Liver (tissue), 9 donors: ENCODE measurements around the gene HS1BP3. TPM values are rescaled to one million over a fixed set of nuclear protein-coding genes. Genes with fewer than 3 reads are reported as not detected.

Experiments
- DNase-seq: peaks from one replicate; pipeline ENCODE4 v3.0.0-alpha.2; 2017; ENCODE audit warnings: low spot score
- H3K27ac ChIP-seq, 2 donors: one replicate each; pipeline ENCODE4 v1.7.0; 2013; ENCODE audit warnings: inconsistent platforms in 2 of 2, low read length in 2 of 2, control low read depth in 1 of 2, low read depth in 1 of 2, mild to moderate bottlenecking in 1 of 2
- H3K27me3 ChIP-seq, 4 donors: one replicate each; pipeline versions ENCODE4 v1.6.1 to v1.7.0; 2013; ENCODE audit warnings: low read length in 3 of 4, inconsistent platforms in 1 of 4, mild to moderate bottlenecking in 1 of 4, moderate library complexity in 1 of 4; ENCODE audit not compliant: control insufficient read depth in 4 of 4, insufficient read depth in 4 of 4
- H3K36me3 ChIP-seq, 4 donors: one replicate each; pipeline versions ENCODE4 v1.6.1 to v1.7.0; 2013; ENCODE audit warnings: low read length in 3 of 4, mild to moderate bottlenecking in 3 of 4, low read depth in 1 of 4, moderate library complexity in 1 of 4; ENCODE audit not compliant: control insufficient read depth in 4 of 4, insufficient read depth in 3 of 4
- H3K4me1 ChIP-seq, 4 donors: one replicate each; pipeline versions ENCODE4 v1.6.1 to v1.7.0; 2013; ENCODE audit warnings: low read length in 3 of 4, mild to moderate bottlenecking in 3 of 4, moderate library complexity in 1 of 4; ENCODE audit not compliant: control insufficient read depth in 4 of 4, insufficient read depth in 4 of 4
- H3K4me3 ChIP-seq, 3 donors: one replicate each; pipeline versions ENCODE4 v1.6.1 to v1.7.0; 2013; ENCODE audit warnings: low read length in 3 of 3, control low read depth in 1 of 3, low read depth in 1 of 3, mild to moderate bottlenecking in 1 of 3
- H3K9ac ChIP-seq, 2 donors: one replicate each; pipeline ENCODE4 v1.7.0; 2013; ENCODE audit warnings: low read length in 2 of 2, mild to moderate bottlenecking in 2 of 2, moderate library complexity in 2 of 2, control low read depth in 1 of 2, low read depth in 1 of 2
- H3K9me3 ChIP-seq, 4 donors: one replicate each; pipeline versions ENCODE4 v1.6.1 to v1.7.0; 2013; ENCODE audit warnings: low read length in 3 of 4; ENCODE audit not compliant: control insufficient read depth in 4 of 4
- EGR1 ChIP-seq, 2 donors: IDR thresholded peaks; 2 replicates each; pipeline ENCODE4 v1.6.1; 2016 to 2018; ENCODE audit warnings: antibody characterized with exemption in 2 of 2, low read depth in 2 of 2
- FOXA2 ChIP-seq: IDR thresholded peaks from 2 replicates; pipeline ENCODE4 v1.6.1; 2016; ENCODE audit warnings: antibody characterized with exemption
- GABPA ChIP-seq, 2 donors: IDR thresholded peaks in 1 of 2; conservative IDR thresholded peaks in 1 of 2; 2 replicates each; pipeline ENCODE4 v1.6.1; 2016; ENCODE audit warnings: antibody characterized with exemption in 2 of 2, mild to moderate bottlenecking in 1 of 2, moderate library complexity in 1 of 2
- HNF4A ChIP-seq, 2 donors: conservative IDR thresholded peaks; 2 replicates each; pipeline ENCODE4 v1.6.1; 2016; ENCODE audit warnings: antibody characterized with exemption in 2 of 2, mild to moderate bottlenecking in 2 of 2
- JUND ChIP-seq, 2 donors: IDR thresholded peaks; 2 replicates each; pipeline ENCODE4 v1.6.1; 2016; ENCODE audit warnings: antibody characterized with exemption in 2 of 2
- NR2F2 ChIP-seq: IDR thresholded peaks from 2 replicates; pipeline ENCODE4 v1.6.1; 2016; ENCODE audit warnings: antibody characterized with exemption
- RAD21 ChIP-seq, 2 donors: IDR thresholded peaks; 2 replicates each; pipeline ENCODE4 v1.6.1; 2016; ENCODE audit warnings: antibody characterized with exemption in 2 of 2, mild to moderate bottlenecking in 2 of 2
- RXRA ChIP-seq, 2 donors: IDR thresholded peaks; 2 replicates each; pipeline ENCODE4 v1.6.1; 2017 to 2018; ENCODE audit warnings: antibody characterized with exemption in 2 of 2, mild to moderate bottlenecking in 1 of 2
- SP1 ChIP-seq: IDR thresholded peaks from 2 replicates; pipeline ENCODE4 v1.6.1; 2018; ENCODE audit warnings: antibody characterized with exemption, mild to moderate bottlenecking
- TAF1 ChIP-seq: conservative IDR thresholded peaks from 2 replicates; pipeline ENCODE4 v1.6.1; 2016; ENCODE audit warnings: antibody characterized with exemption, mild to moderate bottlenecking
- YY1 ChIP-seq: IDR thresholded peaks from 2 replicates; pipeline ENCODE4 v1.6.1; 2016; ENCODE audit warnings: antibody characterized with exemption, mild to moderate bottlenecking
- WGBS: extraction: QIAGEN DNeasy Blood & Tissue Kit; methylation state at CpG from one replicate; pipeline ENCODE4 v1.1.7; 2013; 5-methylcytosine and 5-hydroxymethylcytosine counted together
- polyA plus RNA-seq, 2 donors: library from polyadenylated mRNA; stranded (reverse) in 1 of 2; unstranded in 1 of 2; fragments of 200-250 nt in 1 of 2; fragments of >200 nt in 1 of 2; fragmentation: Nextera tagmentation in 1 of 2; extraction: Ambion mirVana in 1 of 2; gene quantifications; one replicate each; pipeline versions ENCODE4 v1.2.1 to v1.2.3, GENCODE V29; 2013 to 2015
- total RNA-seq, 2 donors: library from RNA; depleted of rRNA; stranded (reverse); fragments of >200 nt; gene quantifications; one replicate each; pipeline ENCODE4 v1.2.3, GENCODE V29; 2014
- TF ChIP-seq, protein P1 (sequence below): IDR thresholded peaks from 2 replicates; pipeline ENCODE4 v1.6.1; 2016; ENCODE audit warnings: antibody characterized with exemption, mild to moderate bottlenecking
- TF ChIP-seq, protein P2 (sequence below): fragments of 150-350 bp; IDR thresholded peaks from 2 replicates; pipeline ENCODE4 v1.5.1; 2017; ENCODE audit warnings: improper control_type of control experiment, low read depth, low read length; ENCODE audit not compliant: missing input control
- TF ChIP-seq, protein P3 (sequence below): IDR thresholded peaks from 2 replicates; pipeline ENCODE4 v1.6.1; 2016; ENCODE audit warnings: antibody characterized with exemption
- TF ChIP-seq, protein P4 (sequence below): IDR thresholded peaks from 2 replicates; pipeline ENCODE4 v1.6.1; 2016; ENCODE audit warnings: antibody characterized with exemption
- donor health status: healthy.
- donor health status: healthy.
- donor health status: healthy.
- donor health status: healthy.
- donor health status: healthy.

HS1BP3 gene
- total and polyA plus RNA-seq, 4 donors = 7.7 to 15.4 (median 10.9) TPM

DNA sequence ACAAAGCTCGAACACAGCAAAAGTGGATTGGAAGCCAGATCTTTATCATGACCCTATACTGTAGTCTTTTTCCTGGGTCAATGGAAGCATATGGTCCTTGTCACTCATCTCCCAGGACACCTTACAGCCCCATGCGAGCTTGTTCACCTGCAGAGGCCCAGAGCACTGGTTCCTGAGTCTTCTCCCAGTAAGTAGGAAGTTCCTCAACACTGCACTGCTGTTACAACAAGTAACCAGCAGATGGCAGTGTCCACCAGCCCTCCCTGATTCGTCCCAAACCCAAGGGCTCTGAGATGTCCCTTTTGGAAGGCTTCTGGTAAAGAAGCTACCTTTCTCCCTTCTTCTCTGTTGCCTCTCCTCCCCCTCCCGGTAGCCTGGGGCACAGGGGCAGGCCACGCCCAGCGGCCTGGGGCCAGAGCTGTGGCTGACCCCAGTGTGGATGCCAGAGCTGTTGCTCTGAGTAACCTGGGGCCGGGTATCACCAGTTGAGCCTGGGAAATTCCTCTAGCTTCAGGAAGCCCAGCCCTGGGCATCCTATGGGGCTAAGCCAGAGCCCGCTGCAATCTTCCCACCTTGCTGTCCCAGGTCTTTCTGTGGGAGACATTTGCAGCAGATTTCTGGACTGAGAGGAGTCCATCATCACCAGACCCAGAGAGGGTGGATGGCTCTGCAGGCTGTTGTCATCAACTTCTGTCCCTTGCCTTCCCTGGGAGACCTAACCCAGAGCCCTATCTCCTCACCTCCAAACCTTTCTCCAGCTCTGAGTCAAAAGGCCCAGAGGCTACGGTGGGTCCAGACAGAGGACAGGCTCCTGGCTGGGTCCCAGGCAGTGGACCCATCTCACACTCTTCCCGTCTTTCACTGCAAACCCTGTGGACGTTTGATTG lies 10.8 kb upstream of the HS1BP3 start:
- no peaks in the 10 kb centered on the region for H3K36me3 ChIP-seq
- H3K27me3 ChIP-seq = no peaks in the 10 kb centered on the region
- peak; percentile 71 for DNase-seq
- H3K27ac ChIP-seq = no peak overlapping the region
- no peaks in the 10 kb centered on the region for H3K9me3 ChIP-seq
- H3K9ac ChIP-seq = no peak overlapping the region
- no peak overlapping the region for H3K4me3 ChIP-seq
- H3K4me1 ChIP-seq = peaks cover 1 to 18% (median 9%) of the 10 kb centered on the region in 4 donors
- TF ChIP-seq TAF1 = no peak
- peak; percentile 42 to 61 for TF ChIP-seq HNF4A (conservative IDR thresholded peaks at IDR 0.05)
- no peak for TF ChIP-seq FOXA2
- peak; percentile 100 for TF ChIP-seq RAD21 (IDR thresholded peaks at IDR 0.05)
- TF ChIP-seq, protein P1, sequence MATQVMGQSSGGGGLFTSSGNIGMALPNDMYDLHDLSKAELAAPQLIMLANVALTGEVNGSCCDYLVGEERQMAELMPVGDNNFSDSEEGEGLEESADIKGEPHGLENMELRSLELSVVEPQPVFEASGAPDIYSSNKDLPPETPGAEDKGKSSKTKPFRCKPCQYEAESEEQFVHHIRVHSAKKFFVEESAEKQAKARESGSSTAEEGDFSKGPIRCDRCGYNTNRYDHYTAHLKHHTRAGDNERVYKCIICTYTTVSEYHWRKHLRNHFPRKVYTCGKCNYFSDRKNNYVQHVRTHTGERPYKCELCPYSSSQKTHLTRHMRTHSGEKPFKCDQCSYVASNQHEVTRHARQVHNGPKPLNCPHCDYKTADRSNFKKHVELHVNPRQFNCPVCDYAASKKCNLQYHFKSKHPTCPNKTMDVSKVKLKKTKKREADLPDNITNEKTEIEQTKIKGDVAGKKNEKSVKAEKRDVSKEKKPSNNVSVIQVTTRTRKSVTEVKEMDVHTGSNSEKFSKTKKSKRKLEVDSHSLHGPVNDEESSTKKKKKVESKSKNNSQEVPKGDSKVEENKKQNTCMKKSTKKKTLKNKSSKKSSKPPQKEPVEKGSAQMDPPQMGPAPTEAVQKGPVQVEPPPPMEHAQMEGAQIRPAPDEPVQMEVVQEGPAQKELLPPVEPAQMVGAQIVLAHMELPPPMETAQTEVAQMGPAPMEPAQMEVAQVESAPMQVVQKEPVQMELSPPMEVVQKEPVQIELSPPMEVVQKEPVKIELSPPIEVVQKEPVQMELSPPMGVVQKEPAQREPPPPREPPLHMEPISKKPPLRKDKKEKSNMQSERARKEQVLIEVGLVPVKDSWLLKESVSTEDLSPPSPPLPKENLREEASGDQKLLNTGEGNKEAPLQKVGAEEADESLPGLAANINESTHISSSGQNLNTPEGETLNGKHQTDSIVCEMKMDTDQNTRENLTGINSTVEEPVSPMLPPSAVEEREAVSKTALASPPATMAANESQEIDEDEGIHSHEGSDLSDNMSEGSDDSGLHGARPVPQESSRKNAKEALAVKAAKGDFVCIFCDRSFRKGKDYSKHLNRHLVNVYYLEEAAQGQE = peak; percentile 10
- TF ChIP-seq, protein P2, sequence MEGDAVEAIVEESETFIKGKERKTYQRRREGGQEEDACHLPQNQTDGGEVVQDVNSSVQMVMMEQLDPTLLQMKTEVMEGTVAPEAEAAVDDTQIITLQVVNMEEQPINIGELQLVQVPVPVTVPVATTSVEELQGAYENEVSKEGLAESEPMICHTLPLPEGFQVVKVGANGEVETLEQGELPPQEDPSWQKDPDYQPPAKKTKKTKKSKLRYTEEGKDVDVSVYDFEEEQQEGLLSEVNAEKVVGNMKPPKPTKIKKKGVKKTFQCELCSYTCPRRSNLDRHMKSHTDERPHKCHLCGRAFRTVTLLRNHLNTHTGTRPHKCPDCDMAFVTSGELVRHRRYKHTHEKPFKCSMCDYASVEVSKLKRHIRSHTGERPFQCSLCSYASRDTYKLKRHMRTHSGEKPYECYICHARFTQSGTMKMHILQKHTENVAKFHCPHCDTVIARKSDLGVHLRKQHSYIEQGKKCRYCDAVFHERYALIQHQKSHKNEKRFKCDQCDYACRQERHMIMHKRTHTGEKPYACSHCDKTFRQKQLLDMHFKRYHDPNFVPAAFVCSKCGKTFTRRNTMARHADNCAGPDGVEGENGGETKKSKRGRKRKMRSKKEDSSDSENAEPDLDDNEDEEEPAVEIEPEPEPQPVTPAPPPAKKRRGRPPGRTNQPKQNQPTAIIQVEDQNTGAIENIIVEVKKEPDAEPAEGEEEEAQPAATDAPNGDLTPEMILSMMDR = peak; percentile 98
- peak in 1 of 2 donors; percentile 37 for TF ChIP-seq RXRA (IDR thresholded peaks at IDR 0.05)
- 29% methylated on average over 11 of the region's 11 CpGs for WGBS

DNA sequence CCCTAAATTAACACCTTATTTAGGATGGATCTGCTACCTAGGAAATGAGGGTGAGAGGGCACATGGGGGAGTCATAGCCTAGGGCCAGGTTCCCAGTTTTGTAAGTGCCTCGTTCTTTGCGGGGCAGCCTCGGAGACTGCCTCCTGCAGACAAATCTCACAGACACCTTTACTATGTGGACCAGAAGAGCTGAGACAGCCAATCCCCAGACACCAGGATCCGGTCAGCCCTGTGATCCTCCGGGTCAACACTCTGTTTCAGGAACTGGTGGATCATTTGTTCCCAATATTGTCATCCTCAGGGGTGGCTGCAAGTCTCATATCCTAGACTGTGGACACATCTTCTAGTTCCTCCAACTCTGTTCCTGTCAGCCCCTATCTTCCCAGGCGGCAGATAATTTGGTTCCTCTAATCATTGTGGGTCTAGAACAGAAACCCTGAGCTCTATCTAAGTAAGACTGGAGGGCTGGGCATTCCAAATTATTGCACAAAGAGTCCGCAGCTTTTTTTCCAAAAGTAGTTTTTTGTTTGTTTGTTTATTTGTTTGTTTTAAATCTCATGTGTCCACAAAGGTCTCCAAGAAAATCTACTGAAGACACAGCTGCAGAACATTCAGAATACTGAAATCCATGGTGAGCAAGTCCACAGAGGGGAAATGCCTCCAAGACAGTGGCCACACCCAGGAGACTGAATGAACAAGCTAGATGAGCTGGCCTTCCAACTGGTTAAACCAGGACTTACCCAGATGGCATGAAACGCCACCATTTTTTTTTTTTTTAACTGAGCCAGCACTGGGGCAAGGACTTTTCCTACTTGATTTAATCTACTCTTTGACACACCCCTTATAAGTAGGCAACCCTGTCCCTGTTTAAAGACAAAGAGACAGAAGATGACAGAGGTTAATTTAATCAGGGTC lies 9.9 kb upstream of the HS1BP3 start:
- Histone ChIP-seq H3K9me3 (no peaks in the 10 kb centered on the region), H3K36me3 (no peaks in the 10 kb centered on the region), H3K4me1 (peaks cover 1 to 12% (median 8%) of the 10 kb centered on the region in 4 donors), H3K9ac (no peak overlapping the region), H3K27me3 (no peaks in the 10 kb centered on the region), H3K4me3 (no peak overlapping the region), H3K27ac (no peak overlapping the region)
- no peak for DNase-seq
- WGBS = 39% methylated on average over 8 of the region's 8 CpGs
- TF ChIP-seq TAF1 (no peak), EGR1 (IDR thresholded peaks at IDR 0.05; ENCODE audit: low read depth in 2 of 2) (no peak), RXRA (IDR thresholded peaks at IDR 0.05) (no peak), SP1 (no peak), YY1 (no peak), NR2F2 (no peak), RAD21 (IDR thresholded peaks at IDR 0.05) (no peak), JUND (IDR thresholded peaks at IDR 0.05) (no peak), GABPA (IDR thresholded peaks at IDR 0.05 in 1 of 2, conservative IDR thresholded peaks at IDR 0.05 in 1 of 2) (no peak), HNF4A (conservative IDR thresholded peaks at IDR 0.05) (no peak)
- TF ChIP-seq, protein P1 = no peak
- TF ChIP-seq, protein P3, sequence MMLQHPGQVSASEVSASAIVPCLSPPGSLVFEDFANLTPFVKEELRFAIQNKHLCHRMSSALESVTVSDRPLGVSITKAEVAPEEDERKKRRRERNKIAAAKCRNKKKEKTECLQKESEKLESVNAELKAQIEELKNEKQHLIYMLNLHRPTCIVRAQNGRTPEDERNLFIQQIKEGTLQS = no peak
- TF ChIP-seq, protein P4, sequence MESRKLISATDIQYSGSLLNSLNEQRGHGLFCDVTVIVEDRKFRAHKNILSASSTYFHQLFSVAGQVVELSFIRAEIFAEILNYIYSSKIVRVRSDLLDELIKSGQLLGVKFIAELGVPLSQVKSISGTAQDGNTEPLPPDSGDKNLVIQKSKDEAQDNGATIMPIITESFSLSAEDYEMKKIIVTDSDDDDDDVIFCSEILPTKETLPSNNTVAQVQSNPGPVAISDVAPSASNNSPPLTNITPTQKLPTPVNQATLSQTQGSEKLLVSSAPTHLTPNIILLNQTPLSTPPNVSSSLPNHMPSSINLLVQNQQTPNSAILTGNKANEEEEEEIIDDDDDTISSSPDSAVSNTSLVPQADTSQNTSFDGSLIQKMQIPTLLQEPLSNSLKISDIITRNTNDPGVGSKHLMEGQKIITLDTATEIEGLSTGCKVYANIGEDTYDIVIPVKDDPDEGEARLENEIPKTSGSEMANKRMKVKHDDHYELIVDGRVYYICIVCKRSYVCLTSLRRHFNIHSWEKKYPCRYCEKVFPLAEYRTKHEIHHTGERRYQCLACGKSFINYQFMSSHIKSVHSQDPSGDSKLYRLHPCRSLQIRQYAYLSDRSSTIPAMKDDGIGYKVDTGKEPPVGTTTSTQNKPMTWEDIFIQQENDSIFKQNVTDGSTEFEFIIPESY = no peak
